SU-DHL-6 (cell line): ENCODE results near the gene MRPS14.

ENCODE experiments used
- EZH2phosphoT487 ChIP-seq: fragments of 200-600 bp; sonication (generic), shearing (Covaris generic); conservative IDR thresholded peaks from 2 replicates; pipeline ENCODE4 v1.6.1; 2018; ENCODE audit warnings: mild to moderate bottlenecking, antibody characterized with exemption, low read length, moderate library complexity, mixed read lengths
- TF ChIP-seq, protein P1 (sequence below): fragments of 200-600 bp; sonication (generic); IDR thresholded peaks from one replicate; pipeline ENCODE4 v1.5.1; 2017; ENCODE audit warnings: antibody characterized with exemption, mild to moderate bottlenecking, low read length, moderate library complexity; ENCODE audit not compliant: insufficient read depth, poor library complexity, severe bottlenecking

DNA sequence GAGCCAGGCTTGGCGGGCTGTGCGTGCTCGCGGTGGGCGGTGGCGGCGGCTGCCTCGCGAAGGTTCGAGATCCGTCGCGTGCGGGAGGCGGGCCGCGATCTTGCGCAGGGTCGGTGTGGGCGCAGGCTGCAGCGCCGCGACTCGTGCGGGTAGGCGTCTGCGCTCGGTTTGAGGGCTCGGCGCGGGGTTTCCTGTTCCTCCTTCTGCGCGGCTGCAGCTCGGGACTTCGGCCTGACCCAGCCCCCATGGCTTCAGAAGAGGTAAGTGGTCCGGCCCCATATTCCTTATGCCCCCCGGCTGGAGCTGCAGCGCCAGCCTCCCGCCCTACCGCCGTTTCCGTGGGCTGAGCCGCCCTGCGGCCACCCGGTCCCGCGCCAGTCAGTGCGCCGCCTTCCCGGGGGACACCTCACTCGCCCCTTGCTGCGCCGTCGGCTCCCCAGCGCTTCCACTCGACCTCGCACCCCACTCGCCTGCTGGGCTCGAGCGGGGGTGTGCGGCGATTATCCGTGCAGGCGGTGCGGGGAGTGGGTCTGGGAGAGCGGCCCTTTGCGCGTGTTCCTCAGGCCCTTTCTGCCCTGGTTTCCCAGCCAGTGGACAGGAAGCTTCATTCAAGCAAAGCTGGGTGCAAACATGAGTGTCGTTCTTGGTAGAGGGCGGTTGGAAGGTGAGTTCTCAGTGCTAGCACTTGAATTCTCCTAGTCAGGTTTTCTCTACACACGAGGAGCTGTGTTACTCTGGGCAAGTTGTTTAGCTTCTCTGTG lies 23.1 kb downstream of the MRPS14 start, which contains the start of gene CACYBP:
- TF ChIP-seq, protein P1, sequence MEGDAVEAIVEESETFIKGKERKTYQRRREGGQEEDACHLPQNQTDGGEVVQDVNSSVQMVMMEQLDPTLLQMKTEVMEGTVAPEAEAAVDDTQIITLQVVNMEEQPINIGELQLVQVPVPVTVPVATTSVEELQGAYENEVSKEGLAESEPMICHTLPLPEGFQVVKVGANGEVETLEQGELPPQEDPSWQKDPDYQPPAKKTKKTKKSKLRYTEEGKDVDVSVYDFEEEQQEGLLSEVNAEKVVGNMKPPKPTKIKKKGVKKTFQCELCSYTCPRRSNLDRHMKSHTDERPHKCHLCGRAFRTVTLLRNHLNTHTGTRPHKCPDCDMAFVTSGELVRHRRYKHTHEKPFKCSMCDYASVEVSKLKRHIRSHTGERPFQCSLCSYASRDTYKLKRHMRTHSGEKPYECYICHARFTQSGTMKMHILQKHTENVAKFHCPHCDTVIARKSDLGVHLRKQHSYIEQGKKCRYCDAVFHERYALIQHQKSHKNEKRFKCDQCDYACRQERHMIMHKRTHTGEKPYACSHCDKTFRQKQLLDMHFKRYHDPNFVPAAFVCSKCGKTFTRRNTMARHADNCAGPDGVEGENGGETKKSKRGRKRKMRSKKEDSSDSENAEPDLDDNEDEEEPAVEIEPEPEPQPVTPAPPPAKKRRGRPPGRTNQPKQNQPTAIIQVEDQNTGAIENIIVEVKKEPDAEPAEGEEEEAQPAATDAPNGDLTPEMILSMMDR = no peak
- no peak for TF ChIP-seq EZH2phosphoT487
